Smooth muscle cell of the brain vasculature (primary cell): Measurements from ENCODE around the gene CLTCL1.
"Not testable (repeated sequence)": the region's sequence is repeated elsewhere in the genome, so short reads cannot be mapped to it uniquely, and the experiment has no call there.

Source experiments
- DNase-seq: peaks from one replicate; pipeline ENCODE4 v3.0.0-alpha.2; 2012; ENCODE audit warnings: low read depth, low spot score

Gene CLTCL1

DNA sequence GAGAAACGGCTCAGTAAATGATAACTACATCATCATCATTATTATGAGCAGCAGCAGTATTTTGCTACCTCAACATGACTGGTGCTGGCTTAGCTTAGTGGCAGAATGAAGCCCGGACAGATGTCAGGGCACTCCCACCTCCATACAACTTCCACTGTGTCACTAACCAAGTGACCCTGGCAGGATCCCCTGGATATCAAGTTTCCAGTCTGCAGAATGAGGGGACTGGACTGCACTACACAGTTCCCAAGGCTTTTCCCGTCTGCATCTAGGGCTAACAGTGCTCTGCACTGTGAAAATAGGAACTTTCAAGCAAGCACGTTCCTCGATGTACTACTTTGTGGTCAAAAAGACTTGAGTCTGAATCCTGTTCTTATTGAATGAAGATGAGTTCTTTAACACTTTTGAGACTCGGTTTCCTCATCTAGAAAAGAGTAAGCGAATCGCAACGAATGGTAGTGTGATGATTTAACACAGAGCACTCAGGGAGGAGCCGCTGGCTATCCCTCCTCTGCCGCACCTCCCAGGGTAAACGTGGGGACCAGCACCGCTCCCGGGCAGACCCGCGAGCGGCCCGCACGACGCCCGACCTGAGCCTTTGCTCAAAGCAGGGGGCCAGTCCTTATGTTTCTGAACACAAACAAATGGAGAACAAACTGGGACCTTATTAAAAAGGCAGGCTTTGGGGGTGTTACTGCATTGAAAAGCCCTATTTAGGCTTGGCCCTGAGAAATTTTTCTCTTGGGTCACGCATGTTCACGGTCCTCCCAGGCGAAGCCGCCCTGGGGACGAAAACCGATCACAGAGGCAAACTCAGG is 910 bp downstream of the CLTCL1 start:
- no peak for DNase-seq

GRCh38 chr22:19289475-19290161 is 1.9 kb downstream of the CLTCL1 start:
- no peak for DNase-seq

GRCh38 chr22:19287889-19288288 is 3.6 kb downstream of the CLTCL1 start:
- no peak for DNase-seq

DNA sequence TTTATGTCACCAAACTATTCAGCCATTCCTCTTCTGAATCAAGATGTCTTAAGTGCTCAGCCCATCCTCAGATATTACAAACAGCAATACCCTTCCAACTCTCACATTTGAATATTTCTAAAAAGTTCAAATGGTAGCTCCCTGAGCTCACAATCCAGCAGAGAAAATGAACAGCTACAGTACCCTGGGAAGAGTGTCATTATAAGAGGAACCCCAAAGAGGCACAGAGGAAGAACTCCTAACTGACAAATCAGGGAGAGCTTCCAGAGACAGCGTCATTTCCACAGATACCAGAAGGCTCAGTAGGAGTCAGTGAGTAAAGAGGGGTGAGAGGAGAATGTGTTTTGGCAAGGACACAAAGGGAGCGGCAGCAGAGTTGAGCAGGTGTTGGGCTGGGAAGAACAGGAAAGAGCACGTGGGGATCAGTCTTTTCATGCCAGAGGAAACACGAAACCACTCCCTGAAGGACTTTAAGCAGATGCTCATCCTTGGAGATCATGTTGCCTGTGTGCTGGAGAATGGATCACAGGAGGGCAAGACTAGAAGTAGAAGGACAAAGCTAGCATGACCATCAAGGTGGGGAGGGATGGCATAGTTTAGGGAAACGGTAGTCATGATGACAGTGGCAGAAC is 4.3 kb downstream of the CLTCL1 start:
- no peak for DNase-seq

DNA sequence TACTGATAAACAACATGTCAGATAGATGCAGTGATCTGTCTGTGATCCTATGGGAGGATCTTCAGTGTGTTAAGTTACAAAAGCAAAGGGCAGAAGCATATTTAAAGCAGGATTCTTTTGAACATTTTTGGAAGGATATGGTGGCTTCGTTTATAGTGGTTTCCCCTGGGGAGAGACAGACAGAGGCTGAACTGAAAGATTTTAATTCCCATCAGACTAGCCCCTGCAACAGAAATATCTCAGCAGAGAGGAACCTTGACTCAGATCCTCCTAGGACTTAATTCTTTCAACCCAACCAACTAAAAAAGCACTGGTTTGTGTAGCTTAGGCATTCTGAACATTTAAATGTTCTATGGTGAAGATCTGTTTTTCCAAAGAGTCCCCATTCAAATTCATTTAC is 5.7 kb downstream of the CLTCL1 start:
- DNase-seq: no peak

GRCh38 chr22:19279143-19279542 is 12.4 kb downstream of the CLTCL1 start:
- DNase-seq: not testable (repeated sequence)

DNA sequence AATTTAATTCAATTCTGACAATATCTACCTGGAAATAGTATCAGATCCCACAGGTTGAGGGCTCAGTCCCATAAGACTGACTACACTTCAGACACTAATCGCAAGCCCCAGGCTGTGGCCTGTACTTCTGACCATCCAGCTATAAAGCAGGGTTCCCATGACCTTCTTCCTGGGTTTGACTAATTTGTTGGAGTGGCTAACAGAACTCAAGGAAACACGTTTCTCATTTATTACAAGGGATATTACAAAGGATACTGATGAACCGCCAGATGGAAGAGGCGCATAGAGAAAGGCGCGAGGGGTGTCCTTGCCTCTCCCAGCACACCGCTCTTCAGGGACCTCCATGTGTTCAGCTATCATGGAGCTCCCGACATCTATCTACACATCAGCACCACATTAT is 13.7 kb downstream of the CLTCL1 start:
- no peak for DNase-seq

- no peak for DNase-seq
Measured at GRCh38 chr22:19275919-19276600, 15.5 kb downstream of the CLTCL1 start.

- DNase-seq: no peak
Measured at GRCh38 chr22:19275513-19275912, 16.0 kb downstream of the CLTCL1 start.

DNA sequence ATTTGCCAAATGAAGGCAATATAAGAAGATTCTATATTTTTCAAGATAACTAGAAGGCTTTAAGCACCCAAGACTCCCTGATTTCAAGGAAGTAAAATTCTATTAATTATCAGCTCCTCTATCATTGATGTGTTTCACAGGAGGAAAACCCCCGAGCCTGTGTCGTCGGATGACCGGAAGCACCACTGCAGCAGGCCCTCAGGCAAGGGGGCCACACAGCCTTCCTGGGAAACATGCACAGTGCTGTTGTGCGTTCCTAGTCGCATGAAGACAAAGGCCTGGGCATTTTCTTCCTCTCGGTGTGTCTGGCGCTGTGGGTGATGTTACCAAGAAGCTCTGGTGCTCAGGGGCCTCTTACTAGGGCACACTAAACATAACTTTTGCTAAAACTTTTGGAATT is 16.4 kb downstream of the CLTCL1 start:
- DNase-seq: no peak

- DNase-seq: no peak
Measured at GRCh38 chr22:19271856-19272535, 19.5 kb downstream of the CLTCL1 start.

DNA sequence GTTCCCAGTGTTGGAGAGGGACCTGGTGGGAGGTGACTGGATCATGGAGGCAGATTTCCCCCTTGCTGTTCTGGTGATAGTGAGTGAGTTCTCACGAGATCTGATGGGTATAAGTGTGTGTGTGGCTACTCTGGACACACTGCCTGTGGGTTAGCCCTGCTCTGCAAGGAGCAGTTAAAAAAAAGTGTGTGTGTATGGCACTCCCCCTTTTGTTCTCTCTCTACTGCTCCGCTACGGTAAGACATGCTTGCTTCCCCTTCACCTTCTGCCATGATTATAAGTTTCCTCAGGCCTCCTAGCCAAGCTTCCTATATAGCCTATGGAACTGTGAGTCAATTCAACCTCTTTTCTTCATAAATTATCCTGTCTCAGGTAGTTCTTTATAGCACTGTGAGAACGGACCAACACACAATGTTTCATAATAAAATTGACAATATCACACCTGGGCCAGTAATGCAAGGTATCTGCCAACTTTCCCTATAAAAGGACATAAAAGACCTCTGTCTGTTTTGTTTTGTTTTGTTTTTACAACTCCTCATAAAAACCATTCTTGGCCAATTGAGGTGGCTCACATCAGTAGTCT is 20.2 kb downstream of the CLTCL1 start:
- DNase-seq: no peak

GRCh38 chr22:19270873-19271272 is 20.6 kb downstream of the CLTCL1 start:
- no peak for DNase-seq

DNA sequence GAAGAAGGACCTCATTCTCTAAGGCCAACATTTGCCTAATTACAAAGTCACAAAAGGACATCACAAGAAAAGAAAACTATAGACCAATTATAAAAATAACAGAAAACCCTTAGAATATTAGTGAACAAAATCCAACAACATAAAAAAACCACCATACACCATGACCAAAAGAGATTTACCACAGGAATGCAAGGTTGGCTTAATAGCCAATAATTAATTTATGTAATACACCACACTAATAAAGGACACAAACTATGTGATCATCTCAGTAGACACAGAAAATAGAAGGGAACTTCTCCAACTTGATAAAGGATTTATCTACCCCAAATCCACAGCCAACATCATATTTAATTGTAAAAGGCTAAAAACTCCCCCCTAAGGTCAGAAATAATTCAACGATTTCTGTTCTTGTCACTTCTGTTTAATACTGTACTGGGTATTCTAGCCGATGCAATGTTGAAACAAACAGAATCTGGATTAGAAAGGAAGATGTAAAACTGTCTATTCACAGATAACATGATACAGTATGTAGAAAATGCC is 24.9 kb downstream of the CLTCL1 start:
- no peak for DNase-seq

DNA sequence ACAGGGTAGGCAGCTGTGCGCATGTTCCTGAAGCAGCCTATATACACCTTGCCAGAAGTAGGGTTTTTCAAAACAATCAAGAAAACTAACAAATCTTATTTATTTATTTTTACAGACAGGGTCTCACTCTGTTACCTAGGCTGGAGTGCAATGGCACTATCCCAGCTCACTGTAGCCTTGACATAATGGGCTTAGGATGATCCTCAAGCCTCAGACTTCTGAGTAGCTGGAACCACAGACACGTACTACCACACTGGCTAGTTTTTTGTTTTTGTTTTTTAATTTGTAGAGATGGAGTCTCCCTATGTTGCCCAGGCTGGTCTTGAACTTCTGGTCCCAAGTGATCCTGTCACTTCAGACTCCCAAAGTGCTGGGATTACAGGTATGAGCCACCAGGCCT is 25.7 kb downstream of the CLTCL1 start:
- no peak for DNase-seq

- no peak for DNase-seq
Measured at GRCh38 chr22:19260804-19261203, 30.7 kb downstream of the CLTCL1 start.

- DNase-seq: no peak
Measured at GRCh38 chr22:19260194-19260593, 31.3 kb downstream of the CLTCL1 start.

GRCh38 chr22:19258968-19259288 is 32.6 kb downstream of the CLTCL1 start:
- DNase-seq: not testable (repeated sequence)

DNA sequence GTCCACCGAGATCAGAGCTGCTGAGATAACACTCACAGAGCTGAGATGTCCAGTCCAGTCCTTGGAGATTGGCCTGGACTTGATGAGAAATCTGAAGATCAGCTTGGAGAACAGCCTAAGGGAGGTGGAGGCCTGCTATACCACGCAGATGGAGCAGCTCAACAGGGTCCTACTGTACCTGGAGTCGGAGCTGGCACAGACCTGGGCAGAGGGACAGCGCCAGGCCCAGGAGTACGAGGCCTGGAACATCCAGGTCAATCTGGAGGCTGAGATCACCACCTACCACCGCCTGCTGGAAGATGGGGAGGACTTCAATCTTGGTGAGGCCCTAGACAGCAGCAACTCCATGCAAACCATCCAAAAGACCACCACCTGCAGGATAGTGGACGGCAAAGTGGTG is 33.1 kb downstream of the CLTCL1 start:
- no peak for DNase-seq

GRCh38 chr22:19256362-19256761 is 35.2 kb downstream of the CLTCL1 start:
- not testable (repeated sequence) for DNase-seq

- no peak for DNase-seq
Measured at GRCh38 chr22:19253143-19253542, 38.4 kb downstream of the CLTCL1 start.
